ENCODE results near the gene PIK3C2G. TPM values are rescaled to one million over a fixed set of nuclear protein-coding genes. Genes with fewer than 3 reads are reported as not detected.
"Not testable (repeated sequence)": the region's sequence is repeated elsewhere in the genome, so short reads cannot be mapped to it uniquely, and the experiment has no call there.

Gene PIK3C2G
- total and polyA plus RNA-seq, 2 of the 4 experiments (the other 2 are of a cell fraction), result not detected

DNA sequence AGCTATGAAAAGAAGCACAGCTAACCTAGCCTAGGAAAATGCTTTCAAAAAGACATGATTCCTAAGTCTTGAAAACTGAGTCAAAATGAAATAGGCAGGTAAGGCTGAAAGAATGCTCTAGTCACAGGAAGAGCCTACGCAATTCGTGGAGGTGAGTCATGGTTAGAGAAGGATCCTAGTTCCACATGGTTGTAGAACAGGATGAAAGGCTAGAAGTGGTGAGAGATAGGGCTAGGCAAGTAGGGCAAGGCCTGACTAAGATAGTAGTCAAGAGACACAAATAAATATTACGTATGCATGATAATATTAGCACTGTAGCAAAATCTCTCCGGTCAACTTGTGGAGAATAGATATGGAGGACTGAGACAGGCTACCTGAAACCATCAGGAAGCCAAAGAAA lies 429.3 kb downstream of the PIK3C2G start:
- ATAC-seq (ENCODE audit: low read depth), result peak; percentile 82
- Histone ChIP-seq H4K5ac (ENCODE audit: low read depth, low read length) (no peak overlapping the region), H4K20me1 (ENCODE audit: insufficient read depth, low read length) (no peaks in the 10 kb centered on the region), H3K4me2 (ENCODE audit: low read depth, low read length) (peak overlapping the region; percentile 22; the same call in 1 of the 2 replicates), H3K9me3 (ENCODE audit: control insufficient read depth, insufficient read depth, low read length) (no peaks in the 10 kb centered on the region), H3K18ac (ENCODE audit: low read depth, low read length) (no peak overlapping the region), H2BK20ac (ENCODE audit: low read depth, low read length) (peak overlapping the region; percentile 78; the same call in 1 of the 2 replicates), H3K14ac (replicated peaks; ENCODE audit: low read depth, low read length) (0 out of 2 replicates have a peak overlapping the region, but pooled peaks have one; percentile 12), H3K4me1 (ENCODE audit: control insufficient read depth, insufficient read depth, low read length) (no peaks in the 10 kb centered on the region), H3K23ac (ENCODE audit: low read depth, low read length) (no peak overlapping the region), H3K4ac (ENCODE audit: low read depth, low read length) (peak overlapping the region; percentile 69; the same call in 1 of the 2 replicates), H3K56ac (ENCODE audit: extremely low read depth, insufficient read depth, low read length) (no peak overlapping the region), H2AK5ac (ENCODE audit: low read depth, low read length) (no peak overlapping the region), H2AFZ (replicated peaks; ENCODE audit: low read length, poor library complexity) (no peak overlapping the region), H3K79me1 (ENCODE audit: low read depth in 1 of 2, low read length in 2 of 2) (no peaks in the 10 kb centered on the region), H2BK15ac (ENCODE audit: low read depth, low read length) (no peak overlapping the region), H3K4me3 (ENCODE audit: insufficient read depth, low read depth, low read length) (no peak overlapping the region), H2AK9ac (replicated peaks; ENCODE audit: low read depth, low read length, poor library complexity) (no peak overlapping the region), H2BK5ac (ENCODE audit: low read depth, low read length, poor library complexity, severe bottlenecking) (peak overlapping the region; percentile 63), H3K27me3 (ENCODE audit: control insufficient read depth, insufficient read depth, low read length) (no peaks in the 10 kb centered on the region), H3K9ac (ENCODE audit: low read depth, low read length) (no peak overlapping the region), H3K36me3 (ENCODE audit: control insufficient read depth, insufficient read depth, low read length) (no peaks in the 10 kb centered on the region; the same call in 1 of the 2 replicates), H4K8ac (ENCODE audit: low read depth in 2 of 2, low read length in 2 of 2) (peak overlapping the region in 1 of 2 experiments; percentile 64; a peak in 2 of 4 replicates), H3K9me1 (ENCODE audit: insufficient read depth, low read length) (peaks cover 4% of the 10 kb centered on the region), H2BK120ac (ENCODE audit: low read depth, low read length) (peak overlapping the region; percentile 78; the same call in 1 of the 2 replicates), H4K91ac (ENCODE audit: insufficient read depth, low read depth, low read length) (no peak overlapping the region), H3K27ac (ENCODE audit: insufficient read depth, low read length) (no peak overlapping the region; the same call in 1 of the 2 replicates)
- DNase-seq, result peak; percentile 98
- 0% methylated on average over 2 of the region's 4 CpGs; no CpG with 5 or more reads in 1 of the 2 experiments for whole genome bisulfite sequencing, 2 experiments (ENCODE audit: extremely low coverage in 2 of 2, insufficient read length in 1 of 2)
- BruUV-seq (replicated peaks), result no TSS peak
- in situ Hi-C loops (cut with MboI; ENCODE audit: low sequenced_read_pairs) (no loop called here), dilution Hi-C loops (cut with HindIII; ENCODE audit: low sequenced_read_pairs, unreplicated experiment) (no loop called here), intact Hi-C loops (cut with micrococcal nuclease) (no loop called here)
- POLR2A ChIA-PET (ENCODE audit: unreplicated experiment), result no interaction called here
- CTCF ChIA-PET, result interaction anchor here (1.2 kb wide), 1 partner anchor 11 kb away, joined by 4 read pairs; no protein-coding TSS in a partner anchor
- TF ChIP-seq CEBPB (IDR thresholded peaks at IDR 0.05; ENCODE audit: low read depth, low read length), result peak; percentile 85
- peak; percentile 77 for TF ChIP-seq FOS (IDR thresholded peaks at IDR 0.05; ENCODE audit: low read depth, low read length)
- no peak for TF ChIP-seq MAFK (IDR thresholded peaks at IDR 0.05; ENCODE audit: low read depth, low read length)
- peak; percentile 30; the same call in 1 of the 2 replicates for TF ChIP-seq NFE2L2 (IDR thresholded peaks at IDR 0.05; ENCODE audit: low read depth, low read length)
- peak; percentile 15; the same call in 1 of the 2 replicates for TF ChIP-seq RAD21 (IDR thresholded peaks at IDR 0.05; ENCODE audit: low read length)

DNA sequence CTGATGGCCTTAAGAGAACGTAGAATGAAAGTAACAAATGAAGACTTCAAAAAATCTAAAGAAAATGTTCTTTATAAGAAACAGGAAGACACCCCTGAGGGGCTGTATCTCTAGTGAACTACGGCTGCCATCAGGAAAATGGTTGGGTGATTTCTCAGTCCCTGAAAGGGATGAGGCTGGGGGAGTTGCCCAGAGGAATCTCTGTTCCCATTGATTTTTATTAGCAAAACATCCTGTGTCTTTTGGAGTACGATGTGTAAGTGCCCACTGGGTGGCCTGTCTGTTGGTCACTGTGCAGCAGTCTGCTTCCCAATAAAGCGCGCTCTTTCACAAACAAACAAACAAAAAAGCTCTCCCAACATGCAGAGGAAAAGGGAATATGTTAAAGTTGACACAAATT lies 432.7 kb downstream of the PIK3C2G start:
- POLR2A ChIA-PET (ENCODE audit: unreplicated experiment); ATAC-seq (ENCODE audit: low read depth); in situ Hi-C loops (cut with MboI; ENCODE audit: low sequenced_read_pairs); H3K27me3 ChIP-seq (ENCODE audit: control insufficient read depth, insufficient read depth, low read length); H3K14ac ChIP-seq (replicated peaks; ENCODE audit: low read depth, low read length); H4K8ac ChIP-seq (ENCODE audit: low read depth in 2 of 2, low read length in 2 of 2); dilution Hi-C loops (cut with HindIII; ENCODE audit: low sequenced_read_pairs, unreplicated experiment); BruUV-seq (replicated peaks); DNase-seq; H2BK15ac ChIP-seq (ENCODE audit: low read depth, low read length); H2BK120ac ChIP-seq (ENCODE audit: low read depth, low read length); H2BK5ac ChIP-seq (ENCODE audit: low read depth, low read length, poor library complexity, severe bottlenecking); H4K20me1 ChIP-seq (ENCODE audit: insufficient read depth, low read length); H3K4me1 ChIP-seq (ENCODE audit: control insufficient read depth, insufficient read depth, low read length); H3K23ac ChIP-seq (ENCODE audit: low read depth, low read length); H3K9me3 ChIP-seq (ENCODE audit: control insufficient read depth, insufficient read depth, low read length); H3K4me2 ChIP-seq (ENCODE audit: low read depth, low read length); H3K56ac ChIP-seq (ENCODE audit: extremely low read depth, insufficient read depth, low read length); H4K5ac ChIP-seq (ENCODE audit: low read depth, low read length); H2AK9ac ChIP-seq (replicated peaks; ENCODE audit: low read depth, low read length, poor library complexity); H3K9me1 ChIP-seq (ENCODE audit: insufficient read depth, low read length); H3K9ac ChIP-seq (ENCODE audit: low read depth, low read length); H3K18ac ChIP-seq (ENCODE audit: low read depth, low read length); H2AK5ac ChIP-seq (ENCODE audit: low read depth, low read length); H3K4ac ChIP-seq (ENCODE audit: low read depth, low read length); H2BK20ac ChIP-seq (ENCODE audit: low read depth, low read length); H2AFZ ChIP-seq (replicated peaks; ENCODE audit: low read length, poor library complexity); H3K27ac ChIP-seq (ENCODE audit: insufficient read depth, low read length); H3K4me3 ChIP-seq (ENCODE audit: insufficient read depth, low read depth, low read length); intact Hi-C loops (cut with micrococcal nuclease); H3K36me3 ChIP-seq (ENCODE audit: control insufficient read depth, insufficient read depth, low read length); H3K79me1 ChIP-seq (ENCODE audit: low read depth in 1 of 2, low read length in 2 of 2); H4K91ac ChIP-seq (ENCODE audit: insufficient read depth, low read depth, low read length): not testable (repeated sequence)
- CTCF ChIA-PET, result interaction anchor here (0.5 kb wide), 1 partner anchor 23 kb away, joined by 3 read pairs; no protein-coding TSS in a partner anchor
- no CpG with 5 or more reads among the region's 5 CpGs for WGBS, 2 experiments (ENCODE audit: extremely low coverage in 2 of 2, insufficient read length in 1 of 2)

All from IMR-90 (cell line).